Activated naive CD8-positive, alpha-beta T cell treated with anti-CD3 and anti-CD28 coated beads, Interleukin-2, amount 10 ng/mL, durations not matched to agents 7 days and 5 days (primary cell): ENCODE measurements around the gene EXOSC10. TPM values are rescaled to one million over a fixed set of nuclear protein-coding genes. Genes with fewer than 3 reads are reported as not detected.
"Not testable (repeated sequence)": the region's sequence is repeated elsewhere in the genome, so short reads cannot be mapped to it uniquely, and the experiment has no call there.

Experiments
- ATAC-seq: fragments of 150-1000 bp; cut with Tn5 transposase; one replicate; pipeline ENCODE4 v1.10.0; 2021; ENCODE audit warnings: low read depth, moderate library complexity
- POLR2A ChIA-PET: fragments of 350-600 bp; sonication (Branson Sonifier 250); formaldehyde crosslinking; loops from one replicate; lab custom pipeline; 2021; ENCODE audit warnings: antibody characterized with exemption; lab: Charles Lee
- DNase-seq: peaks from one replicate; pipeline ENCODE4 v3.0.0; 2021
- H3K27ac Mint-ChIP-seq: one replicate; pipeline ENCODE4 v1.8.0; 2022; ENCODE audit warnings: mild to moderate bottlenecking, mixed read lengths
- H3K27me3 Mint-ChIP-seq: one replicate; pipeline ENCODE4 v1.8.0; 2022; ENCODE audit warnings: mild to moderate bottlenecking, moderate library complexity, mixed read lengths
- H3K36me3 Mint-ChIP-seq: one replicate; pipeline ENCODE4 v1.8.0; 2021; ENCODE audit warnings: mild to moderate bottlenecking, mixed read lengths
- H3K4me1 Mint-ChIP-seq: one replicate; pipeline ENCODE4 v1.8.0; 2021; ENCODE audit warnings: mixed read lengths
- H3K4me3 Mint-ChIP-seq: one replicate; pipeline ENCODE4 v1.8.0; 2022; ENCODE audit warnings: mild to moderate bottlenecking, moderate library complexity, mixed read lengths
- H3K9me3 Mint-ChIP-seq: one replicate; pipeline ENCODE4 v1.8.0; 2021; ENCODE audit warnings: mixed read lengths
- total RNA-seq, 2 experiments: library from RNA; stranded (reverse); gene quantifications; one replicate each; pipeline ENCODE4 v1.2.3, GENCODE V29; 2021

Gene EXOSC10
- total RNA-seq, 2 experiments from 2014 or later: 89.1 to 92.8 TPM

DNA sequence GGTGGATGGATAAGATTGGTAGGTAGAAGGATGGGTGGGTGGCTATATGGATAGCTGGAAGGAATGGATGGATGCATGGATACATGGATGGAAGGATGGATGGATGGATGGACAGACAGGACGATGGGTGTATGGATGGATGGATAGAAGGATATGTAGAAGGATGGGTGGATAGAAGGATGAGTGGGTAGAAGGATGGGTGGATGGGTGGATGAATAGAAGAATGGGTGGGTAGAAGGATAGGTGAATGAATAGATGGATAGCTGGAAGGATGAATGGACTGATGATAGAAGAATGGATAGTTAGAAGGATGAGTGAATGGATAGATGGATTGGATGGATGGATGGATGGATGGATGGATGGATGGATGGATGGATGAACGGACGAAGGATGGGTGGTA, 57.6 kb downstream of the EXOSC10 start:
- DNase-seq (no peak), ATAC-seq (no peak)
- Mint-ChIP-seq H3K27me3 (no peaks in the 10 kb centered on the region), H3K36me3 (no peaks in the 10 kb centered on the region), H3K9me3 (no peaks in the 10 kb centered on the region), H3K27ac (no peak overlapping the region), H3K4me1 (peaks cover 8% of the 10 kb centered on the region), H3K4me3 (no peak overlapping the region)
- POLR2A ChIA-PET: no interaction called here

DNA sequence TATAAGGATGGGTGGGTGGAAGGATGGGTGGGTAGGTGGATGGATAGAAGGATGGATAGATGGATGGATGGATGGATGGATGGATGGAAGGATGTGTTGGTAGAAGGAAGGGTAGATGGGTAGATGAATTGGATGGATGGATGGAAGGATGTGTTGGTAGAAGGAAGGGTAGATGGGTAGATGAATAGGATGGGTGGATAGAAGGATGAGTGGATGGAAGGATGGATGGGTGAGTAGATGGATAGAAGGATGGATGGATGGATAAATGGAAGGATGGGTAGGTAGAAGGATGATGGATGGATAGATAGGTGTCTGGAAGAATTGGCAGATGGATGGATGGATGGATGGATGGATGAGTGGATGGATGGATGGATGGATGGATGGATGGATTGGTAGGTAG, 58.6 kb downstream of the EXOSC10 start:
- no peaks in the 10 kb centered on the region for H3K36me3 Mint-ChIP-seq

DNA sequence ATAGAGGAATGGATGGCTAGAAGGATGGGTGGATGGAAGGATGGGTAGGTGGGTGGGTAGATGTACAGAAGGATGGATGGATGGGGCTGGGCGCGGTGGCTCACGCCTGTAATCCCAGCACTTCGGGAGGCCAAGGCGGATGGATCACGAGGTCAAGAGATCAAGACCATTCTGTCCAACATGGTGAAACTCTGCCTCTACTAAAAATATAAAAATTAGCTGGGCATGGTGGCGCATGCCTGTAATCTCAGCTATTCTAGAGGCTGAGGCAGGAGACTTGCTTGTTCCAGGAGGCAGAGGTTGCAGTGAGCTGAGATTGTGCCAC, 59.6 kb downstream of the EXOSC10 start:
- not testable (repeated sequence) for H3K9me3 Mint-ChIP-seq, H3K27ac Mint-ChIP-seq, H3K4me3 Mint-ChIP-seq, H3K4me1 Mint-ChIP-seq, H3K36me3 Mint-ChIP-seq, ATAC-seq, DNase-seq, H3K27me3 Mint-ChIP-seq
- POLR2A ChIA-PET: interaction anchor here (0.7 kb wide), 1 partner anchor 13 kb away, joined by 5 read pairs; no protein-coding TSS in a partner anchor

More for the DNA sequence above, 58.6 kb downstream of the EXOSC10 start:
- Mint-ChIP-seq H3K27me3 (no peaks in the 10 kb centered on the region), H3K27ac (no peak overlapping the region), H3K4me3 (no peak overlapping the region), H3K9me3 (no peaks in the 10 kb centered on the region), H3K4me1 (peaks cover 8% of the 10 kb centered on the region)
- POLR2A ChIA-PET: no interaction called here
- DNase-seq (no peak), ATAC-seq (no peak)

DNA sequence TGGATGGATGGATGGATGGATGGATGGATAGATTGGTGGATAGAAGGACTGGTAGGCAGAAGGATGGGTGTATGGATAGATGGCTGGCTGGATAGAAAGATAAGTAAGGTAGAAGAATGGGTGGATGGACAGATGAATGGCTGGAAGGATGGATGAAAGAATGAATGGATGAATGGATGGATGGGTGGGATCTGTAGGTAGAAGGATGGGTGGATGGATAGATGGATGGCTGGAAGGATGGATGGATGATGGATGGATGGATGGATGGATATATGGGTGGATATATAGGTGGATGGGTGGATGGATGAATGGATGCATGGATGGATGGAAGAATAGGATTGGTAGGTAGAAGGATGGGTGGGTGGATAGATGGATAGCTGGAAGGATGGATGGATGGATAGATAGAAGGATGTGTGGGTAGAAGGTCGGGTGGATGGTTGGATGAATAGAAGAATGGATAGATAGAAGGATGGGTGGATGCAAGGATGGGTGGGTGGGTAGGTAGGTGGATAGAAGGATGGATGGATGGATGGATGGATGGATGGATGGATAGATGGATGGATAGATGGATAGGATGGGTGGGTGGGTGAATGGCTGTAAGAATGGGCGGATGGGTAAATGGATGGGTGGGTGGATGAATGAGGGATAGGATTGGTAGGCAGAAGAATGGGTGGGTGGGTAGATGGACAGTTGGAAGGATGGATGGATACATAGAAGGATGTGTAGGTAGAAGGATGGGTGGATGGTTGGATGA, 60.1 kb downstream of the EXOSC10 start:
- no peaks in the 10 kb centered on the region for H3K27me3 Mint-ChIP-seq
- no peak overlapping the region for H3K27ac Mint-ChIP-seq
- DNase-seq (no peak), ATAC-seq (no peak)
- H3K4me1 Mint-ChIP-seq: peaks cover 8% of the 10 kb centered on the region
- POLR2A ChIA-PET: interaction anchor here (0.7 kb wide), 1 partner anchor 12 kb away, joined by 5 read pairs; no protein-coding TSS in a partner anchor
- H3K9me3 Mint-ChIP-seq: no peaks in the 10 kb centered on the region
- no peaks in the 10 kb centered on the region for H3K36me3 Mint-ChIP-seq
- H3K4me3 Mint-ChIP-seq: no peak overlapping the region

DNA sequence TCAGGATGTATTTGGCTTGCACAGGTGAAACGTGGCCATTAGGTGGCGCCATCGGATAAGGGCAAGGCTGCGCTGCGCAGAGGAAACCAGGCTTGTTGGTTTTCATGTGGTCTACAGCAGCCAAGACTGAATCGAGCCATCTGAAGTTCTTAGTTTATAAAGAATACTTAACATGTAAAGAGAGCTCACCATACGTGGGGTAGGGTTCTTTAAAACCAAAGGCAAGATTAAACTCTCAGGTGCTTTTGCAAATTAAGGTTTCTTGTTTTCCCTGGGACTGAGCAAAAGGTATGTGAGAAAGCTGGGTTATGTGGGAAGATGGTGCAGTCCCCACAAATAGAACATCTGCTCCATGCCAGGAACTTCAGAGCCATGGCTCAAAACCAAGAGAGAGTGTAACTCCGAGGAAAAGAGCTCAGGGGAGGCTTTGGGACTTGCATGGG, 61.9 kb downstream of the EXOSC10 start:
- POLR2A ChIA-PET: interaction anchor here (0.7 to 2.5 kb wide), 8 partner anchors 24 to 682 kb away, joined by 3 to 11 read pairs (median 4); partner anchors contain the start of genes EXOSC10 and TARDBP
- H3K27ac Mint-ChIP-seq: no peak overlapping the region
- no peaks in the 10 kb centered on the region for H3K36me3 Mint-ChIP-seq
- H3K27me3 Mint-ChIP-seq: no peaks in the 10 kb centered on the region
- DNase-seq (peak; percentile 86), ATAC-seq (peak; percentile 97)
- peak overlapping the region; percentile 31 for H3K4me3 Mint-ChIP-seq
- H3K9me3 Mint-ChIP-seq: no peaks in the 10 kb centered on the region
- H3K4me1 Mint-ChIP-seq: peaks cover 8% of the 10 kb centered on the region

DNA sequence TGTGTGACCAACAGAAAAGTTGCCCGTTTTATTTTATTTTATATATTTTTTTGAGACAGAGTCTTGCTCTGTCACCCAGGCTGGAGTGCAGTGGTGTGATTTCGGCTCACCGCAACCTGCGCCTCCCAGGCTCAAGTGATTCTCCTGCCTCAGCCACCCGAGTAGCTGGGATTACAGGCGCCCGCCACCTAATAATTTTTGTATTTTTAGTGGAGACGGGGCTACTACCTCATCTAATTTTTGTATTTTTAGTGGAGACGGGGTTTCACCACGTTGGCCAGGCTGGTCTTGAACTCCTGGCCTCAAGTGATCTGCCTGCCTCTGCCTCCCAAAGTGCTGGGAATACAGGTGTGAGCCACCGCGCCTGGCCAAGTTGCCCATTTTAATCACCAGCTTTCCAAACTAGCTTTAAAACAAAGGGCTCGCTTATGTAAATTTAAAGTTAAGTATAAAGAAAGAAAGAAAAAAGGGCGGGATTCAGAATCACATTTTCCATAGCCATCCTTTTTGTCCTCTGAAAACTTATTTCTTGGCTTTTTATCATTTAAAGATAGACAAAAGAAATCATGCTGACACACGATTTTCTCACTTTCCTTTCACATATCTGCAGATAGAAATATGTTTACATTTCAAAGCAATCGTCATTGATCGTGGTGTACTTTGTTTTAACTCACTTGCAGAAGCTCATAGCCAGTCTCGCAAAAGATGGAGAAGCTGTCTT, 62.5 kb downstream of the EXOSC10 start:
- not testable (repeated sequence) for H3K4me3 Mint-ChIP-seq, H3K36me3 Mint-ChIP-seq, H3K4me1 Mint-ChIP-seq, H3K27ac Mint-ChIP-seq, H3K9me3 Mint-ChIP-seq, H3K27me3 Mint-ChIP-seq, ATAC-seq, DNase-seq
- POLR2A ChIA-PET: interaction anchor here (0.6 to 2.5 kb wide), 9 partner anchors 24 to 682 kb away, joined by 3 to 11 read pairs (median 3); partner anchors contain the start of genes EXOSC10 and TARDBP

DNA sequence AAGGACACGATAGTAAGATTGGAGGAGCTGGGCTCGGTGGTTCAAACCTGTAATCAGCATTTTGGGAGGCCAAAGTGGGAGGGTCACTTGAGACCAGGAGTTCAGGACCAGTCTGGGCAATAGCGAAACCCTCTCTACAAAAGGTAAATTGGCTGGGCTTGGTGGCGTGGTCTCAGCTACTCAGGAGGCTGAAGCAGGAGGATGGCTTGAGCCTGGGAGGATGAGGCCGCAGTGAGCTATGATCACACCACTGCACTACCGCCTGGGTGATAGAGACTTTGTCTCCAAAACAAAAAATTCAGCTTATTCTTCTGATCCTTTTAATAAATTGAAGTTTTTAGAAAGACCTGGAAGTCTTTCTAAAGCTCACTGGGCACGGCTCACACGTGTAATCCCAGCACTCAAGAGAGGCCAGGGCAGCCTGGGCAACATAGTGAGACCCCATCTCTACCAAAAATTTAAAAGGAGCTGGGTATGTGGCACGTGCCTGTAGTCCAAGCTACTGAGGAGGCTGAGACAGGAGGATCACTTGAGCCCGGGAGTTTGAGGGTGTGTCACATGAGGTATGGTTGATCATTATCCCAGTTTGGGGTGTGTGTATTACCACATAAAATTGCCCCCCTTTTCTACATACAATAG, 67.9 kb downstream of the EXOSC10 start:
- DNase-seq (no peak), ATAC-seq (no peak)
- POLR2A ChIA-PET: interaction anchor here (0.9 kb wide), 1 partner anchor 230 kb away, joined by 5 read pairs; no protein-coding TSS in a partner anchor
- H3K27me3 Mint-ChIP-seq: no peaks in the 10 kb centered on the region
- H3K27ac Mint-ChIP-seq: no peak overlapping the region
- peaks cover 6% of the 10 kb centered on the region for H3K36me3 Mint-ChIP-seq
- H3K4me1 Mint-ChIP-seq: no peaks in the 10 kb centered on the region
- H3K4me3 Mint-ChIP-seq: no peak overlapping the region
- H3K9me3 Mint-ChIP-seq: no peaks in the 10 kb centered on the region

DNA sequence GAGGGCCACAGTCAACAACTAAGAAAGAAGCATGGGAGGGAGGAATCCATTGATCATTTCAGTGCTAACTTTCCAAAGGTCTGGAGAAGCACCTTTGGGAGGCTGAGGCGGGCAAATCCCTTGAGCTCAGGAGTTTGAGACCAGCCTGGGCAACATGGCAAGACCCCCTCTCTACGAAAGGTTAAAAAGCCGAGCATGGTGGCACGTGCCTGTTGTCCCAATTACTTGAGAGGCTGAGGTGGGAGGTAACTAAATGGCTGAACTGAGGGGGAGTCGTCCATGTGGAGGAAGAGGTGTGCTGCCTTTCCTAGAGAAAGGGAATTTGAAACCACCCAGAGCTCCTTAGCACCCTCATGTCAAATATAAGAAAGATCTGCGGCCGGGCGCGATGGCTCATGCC, 68.8 kb downstream of the EXOSC10 start:
- Mint-ChIP-seq H3K27ac (no peak overlapping the region), H3K27me3 (no peaks in the 10 kb centered on the region), H3K9me3 (no peaks in the 10 kb centered on the region), H3K36me3 (peaks cover 10% of the 10 kb centered on the region), H3K4me3 (no peak overlapping the region), H3K4me1 (no peaks in the 10 kb centered on the region)
- POLR2A ChIA-PET: interaction anchor here (0.7 kb wide), 1 partner anchor 619 kb away, joined by 3 read pairs; no protein-coding TSS in a partner anchor
- DNase-seq (peak; percentile 17), ATAC-seq (no peak)

DNA sequence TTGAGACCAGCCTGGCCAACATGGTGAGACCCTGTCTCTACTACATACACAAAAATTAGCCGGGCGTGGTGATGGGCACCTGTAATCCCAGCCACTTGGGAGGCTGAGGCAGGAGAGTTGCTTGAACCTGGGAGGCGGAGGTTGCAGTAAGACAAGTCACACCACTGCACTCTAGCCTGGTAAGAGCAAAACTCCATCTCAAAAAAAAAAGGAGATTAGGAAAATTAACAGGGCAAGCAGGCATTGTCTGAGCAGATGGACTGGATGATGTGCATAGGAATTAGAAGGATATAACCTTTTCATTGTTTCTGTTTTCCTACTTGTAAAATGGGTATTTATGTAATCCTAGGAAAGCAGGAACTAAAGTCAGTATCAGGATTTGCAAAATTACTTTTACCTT, 71.7 kb downstream of the EXOSC10 start:
- ATAC-seq: no peak
- no peak for DNase-seq
- POLR2A ChIA-PET: no interaction called here
- H3K9me3 Mint-ChIP-seq: no peaks in the 10 kb centered on the region
- H3K4me1 Mint-ChIP-seq: peaks cover 5% of the 10 kb centered on the region
- no peaks in the 10 kb centered on the region for H3K27me3 Mint-ChIP-seq
- peaks cover 25% of the 10 kb centered on the region for H3K36me3 Mint-ChIP-seq
- no peak overlapping the region for H3K27ac Mint-ChIP-seq
- no peak overlapping the region for H3K4me3 Mint-ChIP-seq

DNA sequence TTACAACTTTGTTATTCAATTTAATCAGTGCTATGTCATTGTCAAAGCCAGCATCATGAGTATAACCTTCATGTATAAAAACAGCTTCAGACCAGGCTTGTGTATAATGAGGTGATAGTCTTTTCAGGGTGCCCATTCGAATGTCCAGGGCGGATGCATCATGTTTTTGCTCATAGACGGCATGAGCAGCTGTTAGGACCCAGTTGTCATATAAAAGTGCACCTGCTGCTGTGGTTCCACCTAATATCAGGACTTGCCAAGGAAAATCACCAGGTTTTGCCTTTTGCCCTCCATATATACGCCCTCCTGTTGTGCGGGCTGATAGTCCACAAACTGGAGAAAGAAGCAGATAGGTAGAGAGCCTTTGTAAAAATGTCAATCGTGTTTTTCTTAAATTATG, 72.4 kb downstream of the EXOSC10 start:
- POLR2A ChIA-PET: interaction anchor here (0.6 kb wide), 1 partner anchor 13 kb away, joined by 5 read pairs; no protein-coding TSS in a partner anchor
- Mint-ChIP-seq H3K36me3 (peaks cover 28% of the 10 kb centered on the region), H3K27ac (no peak overlapping the region), H3K4me3 (no peak overlapping the region), H3K27me3 (no peaks in the 10 kb centered on the region), H3K4me1 (peaks cover 5% of the 10 kb centered on the region), H3K9me3 (no peaks in the 10 kb centered on the region)
- ATAC-seq (no peak), DNase-seq (no peak)

DNA sequence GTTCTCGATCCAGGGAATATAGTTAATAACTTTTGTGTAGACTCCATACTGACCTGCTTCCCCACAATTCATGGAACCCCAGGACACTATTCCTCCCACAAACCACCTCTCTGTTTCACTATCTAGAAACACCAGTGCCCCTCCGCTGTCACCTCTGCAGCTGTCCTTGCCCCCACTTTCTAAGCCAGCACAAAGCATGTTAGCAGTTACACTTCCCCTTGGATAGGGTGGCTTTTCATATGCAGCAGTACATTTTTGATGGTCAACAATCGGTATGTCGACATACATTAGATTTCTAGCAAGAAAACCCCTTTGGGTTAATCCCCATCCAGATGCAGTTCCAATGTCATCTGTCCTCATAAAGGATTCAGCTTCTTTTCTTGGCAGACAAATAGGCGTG, 72.8 kb downstream of the EXOSC10 start:
- no peak overlapping the region for H3K4me3 Mint-ChIP-seq
- peaks cover 31% of the 10 kb centered on the region for H3K36me3 Mint-ChIP-seq
- POLR2A ChIA-PET: interaction anchor here (0.6 kb wide), 1 partner anchor 13 kb away, joined by 5 read pairs; no protein-coding TSS in a partner anchor

DNA sequence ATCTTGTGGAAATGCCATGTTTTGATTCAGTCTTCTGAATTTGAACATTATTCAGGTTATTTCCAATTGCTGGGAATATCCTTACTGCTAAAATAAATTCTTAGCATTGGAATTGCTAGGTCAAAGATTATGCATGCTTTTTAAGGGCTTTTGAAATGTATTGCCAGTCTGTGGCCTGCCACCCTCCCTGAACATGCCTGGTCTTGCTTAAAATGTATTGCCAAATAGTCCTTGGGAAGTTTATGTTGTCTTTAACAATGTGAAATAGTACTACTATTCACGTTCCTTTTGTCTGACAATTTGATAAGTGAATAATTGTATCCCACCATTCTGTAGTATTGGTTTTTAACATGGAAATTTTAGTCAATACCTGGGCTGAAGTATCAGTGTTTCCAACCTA, 73.6 kb downstream of the EXOSC10 start:
- Mint-ChIP-seq H3K9me3 (no peaks in the 10 kb centered on the region), H3K36me3 (peaks cover 32% of the 10 kb centered on the region), H3K27me3 (no peaks in the 10 kb centered on the region), H3K4me1 (peaks cover 5% of the 10 kb centered on the region), H3K4me3 (no peak overlapping the region), H3K27ac (no peak overlapping the region)
- DNase-seq: no peak
- ATAC-seq: no peak
- POLR2A ChIA-PET: no interaction called here

More for the DNA sequence above, 72.8 kb downstream of the EXOSC10 start:
- H3K4me1 Mint-ChIP-seq: peaks cover 5% of the 10 kb centered on the region
- no peaks in the 10 kb centered on the region for H3K9me3 Mint-ChIP-seq
- no peak overlapping the region for H3K27ac Mint-ChIP-seq
- ATAC-seq (no peak), DNase-seq (no peak)
- no peaks in the 10 kb centered on the region for H3K27me3 Mint-ChIP-seq

DNA sequence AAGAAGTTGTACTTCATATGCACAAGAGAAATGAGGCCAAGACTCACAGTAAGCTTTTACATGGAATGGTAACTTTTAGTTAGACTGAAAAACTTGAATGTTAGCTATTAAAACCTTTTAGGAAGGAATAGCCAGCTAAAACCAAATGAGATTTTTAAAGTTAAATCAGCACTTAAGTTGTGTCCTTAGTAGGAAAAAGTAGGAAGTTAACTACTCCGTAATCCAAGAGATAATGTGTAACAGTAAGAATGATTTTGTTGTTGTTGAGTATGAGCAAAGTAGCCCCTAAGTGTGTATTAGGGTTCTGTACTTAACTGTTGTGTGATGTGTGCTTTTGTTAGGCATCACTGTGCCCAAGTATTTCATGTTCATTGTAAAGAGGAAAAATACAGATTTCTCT, 74.1 kb downstream of the EXOSC10 start:
- H3K4me1 Mint-ChIP-seq: peaks cover 5% of the 10 kb centered on the region
- ATAC-seq: no peak
- POLR2A ChIA-PET: no interaction called here
- H3K36me3 Mint-ChIP-seq: peaks cover 32% of the 10 kb centered on the region
- H3K27ac Mint-ChIP-seq: no peak overlapping the region
- DNase-seq: no peak
- H3K27me3 Mint-ChIP-seq: no peaks in the 10 kb centered on the region
- H3K4me3 Mint-ChIP-seq: no peak overlapping the region
- H3K9me3 Mint-ChIP-seq: no peaks in the 10 kb centered on the region
